GM10248 (cell line): ENCODE measurements around the gene AGER.
A peak's percentile ranks its signal among the peaks of the same experiment; 100 is the strongest.
"Not testable (repeated sequence)": the region's sequence is repeated elsewhere in the genome, so short reads cannot be mapped to it uniquely, and the experiment has no call there.

Experiments used
- CTCF ChIA-PET: fragments of 300-600 bp; sonication (Branson Sonifier 250); formaldehyde crosslinking; extraction: SDS; loops from one replicate; lab custom pipeline; 2021; ENCODE audit warnings: antibody characterized with exemption; lab: Yijun Ruan, JAX
- POLR2A ChIA-PET: fragments of 350-650 bp; sonication (Branson Sonifier 250); formaldehyde crosslinking; extraction: SDS; loops from one replicate; lab custom pipeline; 2020; ENCODE audit warnings: antibody characterized with exemption; lab: Yijun Ruan, JAX
- DNase-seq: peaks from one replicate; pipeline ENCODE4 v3.0.0; 2012; ENCODE audit errors: extremely low spot score
- CTCF ChIP-seq: IDR thresholded peaks from 2 replicates; pipeline ENCODE4 v1.5.1; 2012; ENCODE audit warnings: mild to moderate bottlenecking, low read depth; ENCODE audit errors: extremely low read depth, missing control alignments, control extremely low read depth

Gene AGER

GRCh38 chr6:32196682-32197616, 12.9 kb upstream of the AGER start:
- peak; percentile 55 for DNase-seq
- ChIA-PET CTCF (interaction anchor here (1.5 to 1.6 kb wide), 3 partner anchors 9 to 150 kb away, joined by 4 to 7 read pairs (median 6); no protein-coding TSS in a partner anchor), POLR2A (interaction anchor here (0.7 kb wide), 1 partner anchor 1146 kb away, joined by 5 read pairs; no protein-coding TSS in a partner anchor)
- TF ChIP-seq CTCF: peak; percentile 19

- DNase-seq: peak; percentile 79
- TF ChIP-seq CTCF: no peak
- ChIA-PET CTCF (interaction anchor here (0.7 to 2.2 kb wide), 15 partner anchors 9 to 109 kb away, joined by 3 to 11 read pairs (median 4); partner anchors contain the start of genes AGPAT1, ATF6B and FKBPL), POLR2A (interaction anchor here (0.5 to 0.8 kb wide), 3 partner anchors 68 to 360 kb away, joined by 3 to 8 read pairs (median 7); partner anchors contain the start of genes ATF6B and NEU1)
These were observed 12.0 kb upstream of the AGER start for GRCh38 chr6:32195902-32196681.

- CTCF ChIA-PET: interaction anchor here (0.7 to 2.2 kb wide), 16 partner anchors 9 to 108 kb away, joined by 3 to 11 read pairs (median 4); partner anchors contain the start of genes AGPAT1, ATF6B and FKBPL
- POLR2A ChIA-PET: interaction anchor here (0.5 to 0.8 kb wide), 3 partner anchors 67 to 360 kb away, joined by 3 to 8 read pairs (median 7); partner anchors contain the start of genes ATF6B and NEU1
- DNase-seq: peak; percentile 98
- TF ChIP-seq CTCF: peak; percentile 22
These were observed 11.5 kb upstream of the AGER start for GRCh38 chr6:32195652-32195901.

DNA sequence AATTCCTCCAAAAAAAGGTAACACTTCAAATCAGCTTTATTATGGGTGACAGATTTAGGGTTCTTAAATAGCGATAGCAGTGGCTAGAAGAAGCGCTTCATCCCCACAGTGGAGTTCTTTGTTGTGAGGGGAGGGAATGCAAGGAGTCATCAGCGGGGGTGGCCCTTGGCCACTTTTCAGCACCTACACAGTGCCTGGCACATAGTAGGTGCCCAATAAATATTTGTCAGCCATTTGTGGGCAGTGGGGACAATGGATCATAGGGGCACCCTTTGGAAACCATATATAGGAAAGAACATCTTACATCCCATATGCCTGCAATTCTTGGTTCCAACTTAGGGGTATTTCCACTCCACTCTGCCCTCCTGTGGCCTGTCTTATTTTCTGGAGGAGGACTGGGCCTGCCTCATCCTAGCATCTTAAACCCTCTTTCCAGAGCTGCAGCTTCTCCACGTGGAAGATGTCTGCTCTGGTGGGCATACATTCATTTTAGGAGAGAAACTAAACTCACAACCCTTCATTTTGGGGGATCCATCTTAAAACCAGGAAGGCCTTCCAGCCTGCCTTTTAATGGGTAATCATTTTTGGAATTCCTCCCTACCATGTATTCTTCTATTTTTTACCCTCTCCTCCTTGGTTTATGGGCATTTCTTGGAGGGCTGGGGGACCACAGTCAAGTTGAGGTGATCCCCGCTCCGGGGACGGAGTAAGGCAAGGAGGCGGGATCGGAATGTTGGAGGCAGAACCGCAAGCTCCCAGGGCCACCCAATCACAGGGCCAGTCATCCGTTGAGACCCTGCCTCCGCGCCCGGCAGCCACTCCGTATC, 11.0 kb upstream of the AGER start:
- CTCF ChIA-PET: interaction anchor here (0.7 to 2.2 kb wide), 16 partner anchors 9 to 108 kb away, joined by 3 to 11 read pairs (median 4); partner anchors contain the start of genes AGPAT1, ATF6B and FKBPL
- peak; percentile 44 for TF ChIP-seq CTCF
- DNase-seq: no peak
- POLR2A ChIA-PET: interaction anchor here (0.5 to 0.8 kb wide), 3 partner anchors 67 to 359 kb away, joined by 3 to 8 read pairs (median 7); partner anchors contain the start of genes ATF6B and NEU1

DNA sequence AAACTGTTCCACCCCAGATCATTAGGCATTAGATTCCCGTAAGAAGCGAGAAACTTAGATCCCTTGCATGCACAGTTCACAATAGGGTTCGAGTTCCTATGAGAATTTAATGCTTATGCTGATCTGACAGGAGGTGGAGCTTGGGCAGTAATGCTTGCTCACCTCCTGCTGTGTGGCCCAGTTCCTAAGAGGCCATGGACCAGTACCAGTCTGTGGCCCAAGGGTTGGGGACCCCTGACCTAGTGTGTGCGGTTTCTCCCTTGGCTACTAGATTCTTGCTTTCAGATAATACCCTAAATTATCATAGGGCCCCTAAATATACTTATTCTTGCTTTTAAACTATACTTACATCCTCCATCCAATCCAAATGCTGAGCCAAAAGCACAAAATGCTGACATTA, 10.3 kb upstream of the AGER start:
- CTCF ChIA-PET: interaction anchor here (1.0 to 2.2 kb wide), 5 partner anchors 10 to 75 kb away, joined by 3 to 11 read pairs (median 4); partner anchors contain the start of genes ATF6B and FKBPL

GRCh38 chr6:32193096-32193495, 9.0 kb upstream of the AGER start:
- POLR2A ChIA-PET: interaction anchor here (1.4 to 1.8 kb wide), 2 partner anchors 11 to 16 kb away, joined by 5 to 9 read pairs; no protein-coding TSS in a partner anchor
- not testable (repeated sequence) for DNase-seq
- CTCF ChIA-PET: interaction anchor here (1.0 to 1.7 kb wide), 2 partner anchors 63 to 74 kb away, joined by 4 read pairs; partner anchors contain the start of gene FKBPL

More for the DNA sequence above, 10.3 kb upstream of the AGER start:
- DNase-seq: no peak
- POLR2A ChIA-PET: no interaction called here
- TF ChIP-seq CTCF: no peak
